ENCODE data around the gene CNIH4.

DNA sequence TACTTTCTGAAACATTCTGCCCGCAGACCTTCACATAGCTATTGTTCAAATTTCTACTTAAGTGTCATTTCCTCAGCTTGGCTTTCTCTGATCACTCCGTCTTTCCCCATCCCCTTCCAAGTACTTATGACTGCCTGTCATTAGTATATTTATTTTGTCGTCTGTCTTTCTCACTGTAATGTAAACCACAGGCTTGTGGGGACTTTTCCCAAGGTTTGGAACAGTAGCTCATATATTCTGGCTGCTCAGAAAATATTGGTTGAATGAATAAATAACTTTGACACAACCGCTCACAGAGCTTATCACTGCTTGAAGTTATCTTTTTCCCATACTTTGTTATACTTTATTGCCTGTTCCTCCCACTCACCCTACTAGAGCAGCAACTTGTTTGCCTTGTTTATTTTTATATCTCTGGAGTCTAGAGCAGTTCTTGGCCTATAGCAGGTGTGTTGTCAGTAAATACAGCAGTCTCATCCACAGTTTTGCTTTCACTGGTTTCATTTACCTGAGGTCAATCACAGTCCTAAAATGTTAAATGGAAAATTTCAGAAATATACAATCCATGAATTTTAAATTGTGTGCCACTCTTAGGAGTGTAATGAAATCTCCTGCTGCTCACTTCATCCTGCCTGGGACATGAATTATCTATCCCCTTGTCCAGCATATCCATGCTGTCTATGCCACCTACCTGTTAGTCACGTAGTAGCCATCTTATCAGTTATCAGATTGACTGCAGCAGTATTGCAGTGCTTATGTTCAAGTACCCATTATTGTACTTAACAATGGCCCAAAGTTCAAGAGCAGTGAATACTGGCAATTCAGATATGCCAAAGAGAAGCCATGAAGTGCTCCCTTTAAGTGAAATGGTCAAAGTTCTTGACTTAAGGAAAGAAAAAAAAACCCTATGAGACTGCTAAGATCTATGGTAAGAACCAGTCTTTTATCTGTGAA is 2.4 kb upstream of the CNIH4 start:
- TF ChIP-seq EP300 (IDR thresholded peaks at IDR 0.05; ENCODE audit: borderline replicate concordance in 1 of 2, low read depth in 1 of 2, low read length in 1 of 2) = no peak
- no peak for TF ChIP-seq SMC3 (IDR thresholded peaks at IDR 0.05; ENCODE audit: low read depth, low read length)
- TF ChIP-seq SIN3A (IDR thresholded peaks at IDR 0.05; ENCODE audit: borderline replicate concordance, low read depth, low read length) = no peak
- TF ChIP-seq CTCF (IDR thresholded peaks at IDR 0.05) = no peak
- TF ChIP-seq MXI1 (IDR thresholded peaks at IDR 0.05; ENCODE audit: low read depth, low read length) = no peak
- TF ChIP-seq, protein P1, sequence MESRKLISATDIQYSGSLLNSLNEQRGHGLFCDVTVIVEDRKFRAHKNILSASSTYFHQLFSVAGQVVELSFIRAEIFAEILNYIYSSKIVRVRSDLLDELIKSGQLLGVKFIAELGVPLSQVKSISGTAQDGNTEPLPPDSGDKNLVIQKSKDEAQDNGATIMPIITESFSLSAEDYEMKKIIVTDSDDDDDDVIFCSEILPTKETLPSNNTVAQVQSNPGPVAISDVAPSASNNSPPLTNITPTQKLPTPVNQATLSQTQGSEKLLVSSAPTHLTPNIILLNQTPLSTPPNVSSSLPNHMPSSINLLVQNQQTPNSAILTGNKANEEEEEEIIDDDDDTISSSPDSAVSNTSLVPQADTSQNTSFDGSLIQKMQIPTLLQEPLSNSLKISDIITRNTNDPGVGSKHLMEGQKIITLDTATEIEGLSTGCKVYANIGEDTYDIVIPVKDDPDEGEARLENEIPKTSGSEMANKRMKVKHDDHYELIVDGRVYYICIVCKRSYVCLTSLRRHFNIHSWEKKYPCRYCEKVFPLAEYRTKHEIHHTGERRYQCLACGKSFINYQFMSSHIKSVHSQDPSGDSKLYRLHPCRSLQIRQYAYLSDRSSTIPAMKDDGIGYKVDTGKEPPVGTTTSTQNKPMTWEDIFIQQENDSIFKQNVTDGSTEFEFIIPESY (IDR thresholded peaks at IDR 0.05; ENCODE audit: borderline replicate concordance, low read depth) = no peak
